GM12878 (cell line): ENCODE measurements around the gene ZBTB5. TPM values are rescaled to one million over a fixed set of nuclear protein-coding genes. Genes with fewer than 3 reads are reported as not detected.
"Not testable (repeated sequence)": the region's sequence is repeated elsewhere in the genome, so short reads cannot be mapped to it uniquely, and the experiment has no call there.

Experiments used
- ATAC-seq: fragments of 200-7000 bp; cut with Tn5 transposase; 3 replicates; pipeline ENCODE4 v1.9.1; 2020; ENCODE audit warnings: mild to moderate bottlenecking, moderate library complexity
- BruUV-seq: library from RNA; stranded (reverse); fragments of 400-500 nt; replicated peaks from 2 replicates; lab custom pipeline; 2021; lab: Mats Ljungman, UMichigan
- CTCF ChIA-PET: fragments of 300-600 bp; sonication (Branson Sonifier 250); formaldehyde crosslinking; extraction: SDS; loops from one replicate; lab custom pipeline; 2021; ENCODE audit warnings: inconsistent platforms; lab: Yijun Ruan, JAX
- POLR2A ChIA-PET: fragments of 350-600 bp; formaldehyde crosslinking; extraction: SDS; loops from one replicate; lab custom pipeline; 2021; ENCODE audit warnings: inconsistent platforms; lab: Charles Lee
- RAD21 ChIA-PET: fragments of 300-600 bp; sonication (Branson Sonifier 250); formaldehyde crosslinking; loops from one replicate; lab custom pipeline; 2023; ENCODE audit warnings: antibody characterized with exemption; ENCODE audit not compliant: unreplicated experiment; lab: Charles Lee
- SMC1A ChIA-PET: fragments of 300-600 bp; sonication (Branson Sonifier 250); formaldehyde crosslinking; loops from one replicate; lab custom pipeline; 2023; ENCODE audit not compliant: unreplicated experiment, uncharacterized antibody; lab: Charles Lee
- DNase-seq: peaks from one replicate; pipeline ENCODE4 v3.0.0-alpha.2; 2011; ENCODE audit warnings: low read depth, low spot score
- FAIRE-seq: peaks from 3 replicates; lab custom pipeline; 2011; peaks lifted over from hg19 to GRCh38; lab: Jason Lieb, UNC
- H2AFZ ChIP-seq: 2 replicates; pipeline ENCODE4 v1.6.0; 2011; ENCODE audit warnings: low read depth, low read length, control low read depth; ENCODE audit not compliant: control insufficient read depth
- H3K27ac ChIP-seq: 2 replicates; pipeline ENCODE4 v1.5.1; 2011; ENCODE audit warnings: control low read depth; ENCODE audit not compliant: control insufficient read depth, insufficient read depth
- H3K27me3 ChIP-seq, 2 experiments: replicated peaks in 1 of 2; 2 replicates each; pipeline versions ENCODE4 v1.6.0 to v1.6.1; 2011; ENCODE audit warnings: low read length in 1 of 2; ENCODE audit not compliant: control insufficient read depth in 2 of 2, insufficient read depth in 2 of 2
- H3K36me3 ChIP-seq, 2 experiments: 2 replicates each; pipeline ENCODE4 v1.5.1; 2011; ENCODE audit warnings: low read length in 1 of 2; ENCODE audit not compliant: control insufficient read depth in 2 of 2, insufficient read depth in 2 of 2
- H3K4me1 ChIP-seq: 2 replicates; pipeline ENCODE4 v1.6.1; 2011; ENCODE audit warnings: mild to moderate bottlenecking, low read length, moderate library complexity, mixed read lengths; ENCODE audit not compliant: control insufficient read depth, insufficient read depth
- H3K4me2 ChIP-seq: 2 replicates; pipeline ENCODE4 v1.6.0; 2011; ENCODE audit warnings: control low read depth; ENCODE audit not compliant: control insufficient read depth, insufficient read depth
- H3K4me3 ChIP-seq: fragments of 200-600 bp; sonication (generic); 2 replicates; pipeline ENCODE4 v1.5.1; 2016
- H3K79me2 ChIP-seq: 2 replicates; pipeline ENCODE4 v1.6.0; 2011; ENCODE audit warnings: low read length; ENCODE audit not compliant: control insufficient read depth, insufficient read depth
- H3K9ac ChIP-seq: 2 replicates; pipeline ENCODE4 v1.8.0; 2011; ENCODE audit warnings: low read length, control low read depth, mixed read lengths; ENCODE audit not compliant: control insufficient read depth, insufficient read depth
- H3K9me3 ChIP-seq: replicated peaks from 3 replicates; pipeline ENCODE4 v1.5.1; 2011; ENCODE audit warnings: mild to moderate bottlenecking, low read length; ENCODE audit not compliant: control insufficient read depth, insufficient read depth
- H4K20me1 ChIP-seq: 2 replicates; pipeline ENCODE4 v1.6.0; 2011; ENCODE audit not compliant: control insufficient read depth, insufficient read depth
- FOXK2 ChIP-seq: fragments of 450-650 bp; IDR thresholded peaks from 2 replicates; pipeline ENCODE4 v1.6.1; 2017; ENCODE audit warnings: mild to moderate bottlenecking, moderate library complexity
- JUND ChIP-seq: IDR thresholded peaks from 2 replicates; pipeline ENCODE4 v1.6.1; 2012; ENCODE audit warnings: low read depth, mild to moderate bottlenecking, low read length, improper control_type of control experiment, moderate library complexity
- POLR2A ChIP-seq: IDR thresholded peaks from 2 replicates; pipeline ENCODE4 v1.6.1; 2011; ENCODE audit warnings: low read depth, mild to moderate bottlenecking, low read length
- SIN3A ChIP-seq: IDR thresholded peaks from 2 replicates; pipeline ENCODE4 v1.6.1; 2012; ENCODE audit warnings: low read depth, low read length, improper control_type of control experiment
- TARDBP ChIP-seq: IDR thresholded peaks from 2 replicates; pipeline ENCODE4 v1.6.1; 2016; ENCODE audit warnings: borderline replicate concordance
- WGBS: methylation state at CpG from one replicate; pipeline ENCODE4 v1.1.6; 2016; ENCODE audit warnings: low lambda C conversion rate; ENCODE audit not compliant: insufficient replicate concordance, insufficient coverage; ENCODE audit errors: missing lambda C conversion rate; 5-methylcytosine and 5-hydroxymethylcytosine counted together
- in situ Hi-C: fragments of 300-500 bp; cut with MboI; formaldehyde crosslinking; loops from 9 replicates; pipeline ENCODE4 v1.14.3; 2018; ENCODE audit warnings: mixed read lengths
- intact Hi-C: fragments of 100-400 bp; cut with micrococcal nuclease; formaldehyde crosslinking; loops from one replicate; pipeline ENCODE4 v1.14.2; 2022; ENCODE audit not compliant: unreplicated experiment
- polyA plus RNA-seq, 11 experiments: library from polyadenylated mRNA; depleted of rRNA in 4 of 11; unstranded in 6 of 11; stranded (reverse) in 5 of 11; fragments of >200 nt; fragmentation: Nextera tagmentation in 4 of 11; fragmentation: Illumina TruSeq in 1 of 11; extraction: Ambion mirVana in 4 of 11; extraction: Trizol in 1 of 11; gene quantifications; 1 replicate in 1 of 11; 2 replicates in 10 of 11; pipeline versions ENCODE4 v1.2.1 to v1.2.3, GENCODE V29; 2011 to 2016; ENCODE audit warnings: inconsistent platforms in 2 of 11, missing spikeins in 2 of 11, low read depth in 1 of 11
- total RNA-seq, 4 experiments: library from RNA; depleted of rRNA in 3 of 4; stranded (reverse); fragments of >200 nt in 3 of 4; fragmentation: Illumina TruSeq in 1 of 4; extraction: Trizol in 1 of 4; gene quantifications; 2 replicates each; pipeline versions ENCODE4 v1.2.1 to v1.2.3, GENCODE V29; 2013 to 2021
- TF ChIP-seq, protein P1 (sequence below), 3 experiments: IDR thresholded peaks in 2 of 3; conservative IDR thresholded peaks in 1 of 3; 2 replicates each; pipeline ENCODE4 v1.5.1; 2011; ENCODE audit warnings: low read depth in 3 of 3, low read length in 3 of 3, mild to moderate bottlenecking in 3 of 3, control low read depth in 2 of 3, moderate library complexity in 2 of 3, inconsistent platforms in 1 of 3, mixed read lengths in 1 of 3; ENCODE audit not compliant: control insufficient read depth in 2 of 3, insufficient read depth in 1 of 3; ENCODE audit errors: extremely low read depth in 1 of 3

The ZBTB5 gene
- total and polyA plus RNA-seq, 10 of the 15 experiments (the other 5 are each of a cell fraction or from before 2014, with no cell fraction given): 1.4 to 32.5 (median 12.1) TPM

- in situ Hi-C loops: no loop called here
- ChIA-PET CTCF (no interaction called here), RAD21 (no interaction called here)
Measured at GRCh38 chr9:37474438-37474837, 9.2 kb upstream of the ZBTB5 start.

GRCh38 chr9:37473982-37474381, 8.7 kb upstream of the ZBTB5 start:
- H3K4me2 ChIP-seq, CTCF ChIA-PET, intact Hi-C loops, POLR2A ChIA-PET, H3K27me3 ChIP-seq, FAIRE-seq, H3K79me2 ChIP-seq, RAD21 ChIA-PET, H3K36me3 ChIP-seq, H3K4me3 ChIP-seq, in situ Hi-C loops, H3K4me1 ChIP-seq, SMC1A ChIA-PET, ATAC-seq, H4K20me1 ChIP-seq, H3K9me3 ChIP-seq, H3K9ac ChIP-seq, BruUV-seq, DNase-seq, H2AFZ ChIP-seq, H3K27ac ChIP-seq: not testable (repeated sequence)
- 51% methylated on average over 6 of the region's 6 CpGs for WGBS

More at GRCh38 chr9:37474438-37474837, 9.2 kb upstream of the ZBTB5 start:
- no peak overlapping the region for H3K9ac ChIP-seq
- no peak overlapping the region for H2AFZ ChIP-seq
- WGBS: 95% methylated on average over 3 of the region's 3 CpGs
- no peaks in the 10 kb centered on the region for H3K79me2 ChIP-seq
- no peak for FAIRE-seq
- no peak overlapping the region for H3K27ac ChIP-seq
- no peaks in the 10 kb centered on the region; a peak in 1 of 4 replicates for H3K27me3 ChIP-seq
- ATAC-seq: no peak
- ChIA-PET POLR2A (no interaction called here), SMC1A (interaction anchor here (1.2 kb wide), 1 partner anchor 8 kb away, joined by 3 read pairs; no protein-coding TSS in a partner anchor)
- no peaks in the 10 kb centered on the region for H4K20me1 ChIP-seq
- intact Hi-C loops: no loop called here
- DNase-seq: no peak
- TF ChIP-seq, protein P1, sequence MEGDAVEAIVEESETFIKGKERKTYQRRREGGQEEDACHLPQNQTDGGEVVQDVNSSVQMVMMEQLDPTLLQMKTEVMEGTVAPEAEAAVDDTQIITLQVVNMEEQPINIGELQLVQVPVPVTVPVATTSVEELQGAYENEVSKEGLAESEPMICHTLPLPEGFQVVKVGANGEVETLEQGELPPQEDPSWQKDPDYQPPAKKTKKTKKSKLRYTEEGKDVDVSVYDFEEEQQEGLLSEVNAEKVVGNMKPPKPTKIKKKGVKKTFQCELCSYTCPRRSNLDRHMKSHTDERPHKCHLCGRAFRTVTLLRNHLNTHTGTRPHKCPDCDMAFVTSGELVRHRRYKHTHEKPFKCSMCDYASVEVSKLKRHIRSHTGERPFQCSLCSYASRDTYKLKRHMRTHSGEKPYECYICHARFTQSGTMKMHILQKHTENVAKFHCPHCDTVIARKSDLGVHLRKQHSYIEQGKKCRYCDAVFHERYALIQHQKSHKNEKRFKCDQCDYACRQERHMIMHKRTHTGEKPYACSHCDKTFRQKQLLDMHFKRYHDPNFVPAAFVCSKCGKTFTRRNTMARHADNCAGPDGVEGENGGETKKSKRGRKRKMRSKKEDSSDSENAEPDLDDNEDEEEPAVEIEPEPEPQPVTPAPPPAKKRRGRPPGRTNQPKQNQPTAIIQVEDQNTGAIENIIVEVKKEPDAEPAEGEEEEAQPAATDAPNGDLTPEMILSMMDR (IDR thresholded peaks at IDR 0.05 in 2 of 3, conservative IDR thresholded peaks at IDR 0.05 in 1 of 3; ENCODE audit: control insufficient read depth in 2 of 3, extremely low read depth in 1 of 3, insufficient read depth in 1 of 3, low read depth in 3 of 3, low read length in 3 of 3): no peak
- TF ChIP-seq SIN3A: no peak
- no peak for TF ChIP-seq TARDBP
- no peak for TF ChIP-seq JUND
- no peak for TF ChIP-seq FOXK2
- no peak for TF ChIP-seq POLR2A
- no TSS peak for BruUV-seq
- no peak overlapping the region for H3K4me2 ChIP-seq
- H3K4me1 ChIP-seq: no peaks in the 10 kb centered on the region
- H3K36me3 ChIP-seq: no peaks in the 10 kb centered on the region
- H3K4me3 ChIP-seq: no peak overlapping the region
- H3K9me3 ChIP-seq: no peaks in the 10 kb centered on the region; the same call in 1 of the 3 replicates
